Gastroesophageal sphincter (tissue), 4 donors: ENCODE results near the gene HSD3B2. TPM values are rescaled to one million over a fixed set of nuclear protein-coding genes. Genes with fewer than 3 reads are reported as not detected.

Experiments
- ATAC-seq: fragments of 150-250 bp; one replicate; pipeline ENCODE4 v1.9.1; 2016; ENCODE audit warnings: mild to moderate bottlenecking, moderate library complexity
- H3K27ac ChIP-seq, 4 donors: fragments of 200-600 bp; sonication (generic) in 3 of 4; 1 replicate in 3 of 4; 2 replicates in 1 of 4; pipeline ENCODE4 v1.5.1; 2016 to 2019
- H3K27me3 ChIP-seq: fragments of 200-600 bp; sonication (generic); one replicate; pipeline ENCODE4 v1.5.1; 2019
- H3K36me3 ChIP-seq, 2 donors: fragments of 200-600 bp; sonication (generic); one replicate each; pipeline ENCODE4 v1.5.1; 2019; ENCODE audit warnings: control low read depth in 1 of 2
- H3K4me1 ChIP-seq, 3 donors: fragments of 200-600 bp; sonication (generic); 1 replicate in 2 of 3; 2 replicates in 1 of 3; pipeline ENCODE4 v1.5.1; 2016 to 2019; ENCODE audit warnings: control low read depth in 2 of 3
- H3K4me3 ChIP-seq, 2 donors: fragments of 200-600 bp; sonication (generic); one replicate each; pipeline ENCODE4 v1.5.1; 2019; ENCODE audit warnings: mild to moderate bottlenecking in 1 of 2, moderate library complexity in 1 of 2
- H3K9me3 ChIP-seq, 3 donors: fragments of 200-600 bp; sonication (generic); one replicate each; pipeline ENCODE4 v1.5.1; 2017 to 2019; ENCODE audit warnings: control low read depth in 2 of 3
- EP300 ChIP-seq: sonication (generic); formaldehyde crosslinking; IDR thresholded peaks from one replicate; pipeline ENCODE4 v1.6.1; 2017; ENCODE audit warnings: antibody characterized with exemption, mild to moderate bottlenecking
- POLR2A ChIP-seq, 2 donors: fragments of 450-650 bp; IDR thresholded peaks; one replicate each; pipeline ENCODE4 v1.6.1; 2017; ENCODE audit warnings: antibody characterized with exemption in 2 of 2, mild to moderate bottlenecking in 2 of 2, moderate library complexity in 1 of 2
- POLR2AphosphoS5 ChIP-seq: sonication (generic); formaldehyde crosslinking; IDR thresholded peaks from one replicate; pipeline ENCODE4 v1.6.1; 2017; ENCODE audit warnings: antibody characterized with exemption
- WGBS, 2 donors: methylation state at CpG; one replicate each; pipeline ENCODE4 v1.1.5; 2018; ENCODE audit warnings: low coverage in 1 of 2; 5-methylcytosine and 5-hydroxymethylcytosine counted together
- total RNA-seq, 4 donors: library from RNA; depleted of rRNA; stranded (reverse); fragments of >200 nt; gene quantifications; one replicate each; pipeline ENCODE4 v1.1.0, GENCODE V29; 2016
- TF ChIP-seq, protein P1 (sequence below), 4 experiments: fragments of 200-600 bp in 2 of 4; fragments of 450-650 bp in 2 of 4; sonication (generic) in 1 of 4; IDR thresholded peaks; one replicate each; pipeline ENCODE4 v1.5.1; 2017 to 2019; ENCODE audit warnings: antibody characterized with exemption in 4 of 4, mild to moderate bottlenecking in 2 of 4, moderate library complexity in 2 of 4

HSD3B2 gene
- total RNA-seq, 4 donors from 2014 or later: not detected

DNA sequence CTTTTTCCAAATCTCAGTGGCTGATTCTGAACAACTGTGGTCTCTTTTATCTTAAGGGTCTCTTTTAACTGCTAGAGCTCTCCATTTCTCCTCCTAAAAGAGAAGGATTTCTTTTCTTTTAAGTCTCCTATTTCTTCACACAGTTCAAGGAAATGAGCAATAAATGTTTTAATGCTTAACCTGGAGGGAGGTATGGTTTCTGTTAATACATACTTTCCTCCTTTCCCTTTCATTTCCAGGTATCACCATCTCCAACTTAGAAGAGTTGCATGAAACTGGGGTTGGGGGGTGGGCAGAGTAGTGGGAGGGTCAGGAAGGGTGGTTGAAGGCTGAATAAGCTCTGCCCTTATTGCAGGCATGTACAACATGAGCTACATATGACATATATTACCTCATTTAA lies 31.4 kb downstream of the HSD3B2 start:
- H3K9me3 ChIP-seq: no peaks in the 10 kb centered on the region
- TF ChIP-seq POLR2AphosphoS5 (no peak), POLR2A (IDR thresholded peaks at IDR 0.05) (no peak)
- TF ChIP-seq, protein P1, sequence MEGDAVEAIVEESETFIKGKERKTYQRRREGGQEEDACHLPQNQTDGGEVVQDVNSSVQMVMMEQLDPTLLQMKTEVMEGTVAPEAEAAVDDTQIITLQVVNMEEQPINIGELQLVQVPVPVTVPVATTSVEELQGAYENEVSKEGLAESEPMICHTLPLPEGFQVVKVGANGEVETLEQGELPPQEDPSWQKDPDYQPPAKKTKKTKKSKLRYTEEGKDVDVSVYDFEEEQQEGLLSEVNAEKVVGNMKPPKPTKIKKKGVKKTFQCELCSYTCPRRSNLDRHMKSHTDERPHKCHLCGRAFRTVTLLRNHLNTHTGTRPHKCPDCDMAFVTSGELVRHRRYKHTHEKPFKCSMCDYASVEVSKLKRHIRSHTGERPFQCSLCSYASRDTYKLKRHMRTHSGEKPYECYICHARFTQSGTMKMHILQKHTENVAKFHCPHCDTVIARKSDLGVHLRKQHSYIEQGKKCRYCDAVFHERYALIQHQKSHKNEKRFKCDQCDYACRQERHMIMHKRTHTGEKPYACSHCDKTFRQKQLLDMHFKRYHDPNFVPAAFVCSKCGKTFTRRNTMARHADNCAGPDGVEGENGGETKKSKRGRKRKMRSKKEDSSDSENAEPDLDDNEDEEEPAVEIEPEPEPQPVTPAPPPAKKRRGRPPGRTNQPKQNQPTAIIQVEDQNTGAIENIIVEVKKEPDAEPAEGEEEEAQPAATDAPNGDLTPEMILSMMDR (IDR thresholded peaks at IDR 0.05): no peak

DNA sequence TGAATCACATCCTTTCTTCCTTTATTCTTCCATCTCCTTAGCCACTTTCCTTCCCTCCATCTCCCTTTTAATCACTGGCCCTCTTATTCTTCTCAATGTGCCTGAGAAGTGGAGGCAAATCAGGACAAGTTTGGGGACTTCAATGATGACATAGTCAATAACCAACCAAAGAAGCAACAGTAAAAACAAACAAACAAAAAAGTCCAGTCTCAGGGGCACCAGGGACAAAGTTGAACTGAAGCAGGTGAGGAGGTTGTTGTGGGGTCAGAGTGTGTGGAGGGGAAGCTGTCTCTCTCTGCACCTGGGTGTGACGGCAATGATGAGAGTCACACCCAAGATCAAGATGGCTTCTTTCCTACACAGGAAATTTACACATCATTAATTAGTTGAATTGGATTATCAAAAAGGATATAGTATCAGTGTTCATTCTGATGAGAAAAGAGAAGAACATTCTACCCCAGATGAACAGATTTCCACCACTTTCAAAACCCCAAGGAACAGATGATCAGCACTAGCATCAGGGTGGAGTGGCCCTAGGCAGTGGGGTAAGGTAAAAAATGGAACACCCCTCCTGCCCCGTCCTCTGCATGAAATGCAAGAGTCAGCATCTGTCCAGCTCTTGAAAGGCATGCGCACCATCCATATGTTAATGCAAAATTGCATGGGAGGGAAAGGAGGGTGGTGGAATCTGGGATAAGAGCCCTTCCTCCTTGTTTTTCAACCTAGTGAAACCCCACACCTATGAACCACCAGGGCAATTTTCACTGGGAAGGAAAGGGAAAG lies 32.6 kb downstream of the HSD3B2 start:
- 88% methylated on average over 1 of the region's 3 CpGs; no CpG with 5 or more reads in 1 of the 2 donors for WGBS, 2 donors
- ATAC-seq: no peak

More for the DNA sequence above, 31.4 kb downstream of the HSD3B2 start:
- H3K27ac ChIP-seq: no peak overlapping the region
- H3K4me3 ChIP-seq: no peak overlapping the region
- no peaks in the 10 kb centered on the region for H3K4me1 ChIP-seq
- H3K36me3 ChIP-seq: no peaks in the 10 kb centered on the region
- no peak for ATAC-seq
- no peaks in the 10 kb centered on the region for H3K27me3 ChIP-seq

DNA sequence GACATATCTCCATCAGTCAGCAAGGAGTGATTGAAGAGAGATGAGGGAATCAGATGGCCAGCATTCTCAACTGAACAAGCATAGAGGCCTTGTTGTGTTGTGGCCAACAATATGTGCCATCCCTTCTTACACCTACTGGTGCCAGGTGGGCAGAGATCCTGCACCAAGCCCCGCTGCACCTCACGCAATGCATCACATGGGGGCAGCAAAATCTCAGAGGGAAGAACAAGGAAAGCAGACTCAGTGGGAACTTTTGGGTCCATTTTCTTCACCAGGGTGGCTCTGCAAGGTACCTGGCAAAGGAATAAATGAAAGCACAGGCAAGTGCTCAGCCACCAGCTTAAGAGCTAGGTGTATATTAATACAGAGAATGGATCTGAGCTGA lies 33.2 kb downstream of the HSD3B2 start:
- no peaks in the 10 kb centered on the region for H3K36me3 ChIP-seq
- no peaks in the 10 kb centered on the region for H3K4me1 ChIP-seq
- 81% methylated on average over 2 of the region's 2 CpGs; no CpG with 5 or more reads in 1 of the 2 donors for WGBS, 2 donors
- no peak overlapping the region for H3K27ac ChIP-seq
- no peak overlapping the region for H3K4me3 ChIP-seq
- no peaks in the 10 kb centered on the region for H3K27me3 ChIP-seq
- no peak for ATAC-seq
- H3K9me3 ChIP-seq: no peaks in the 10 kb centered on the region
- TF ChIP-seq EP300: no peak
- TF ChIP-seq, protein P1 (IDR thresholded peaks at IDR 0.05): no peak
- TF ChIP-seq POLR2AphosphoS5: no peak
- no peak for TF ChIP-seq POLR2A (IDR thresholded peaks at IDR 0.05)

More for the DNA sequence above, 32.6 kb downstream of the HSD3B2 start:
- Histone ChIP-seq H3K9me3 (no peaks in the 10 kb centered on the region), H3K4me3 (no peak overlapping the region), H3K36me3 (no peaks in the 10 kb centered on the region), H3K27ac (no peak overlapping the region), H3K4me1 (no peaks in the 10 kb centered on the region), H3K27me3 (no peaks in the 10 kb centered on the region)
- TF ChIP-seq, protein P1 (IDR thresholded peaks at IDR 0.05): no peak
- TF ChIP-seq POLR2A (IDR thresholded peaks at IDR 0.05) (no peak), POLR2AphosphoS5 (no peak), EP300 (no peak)

DNA sequence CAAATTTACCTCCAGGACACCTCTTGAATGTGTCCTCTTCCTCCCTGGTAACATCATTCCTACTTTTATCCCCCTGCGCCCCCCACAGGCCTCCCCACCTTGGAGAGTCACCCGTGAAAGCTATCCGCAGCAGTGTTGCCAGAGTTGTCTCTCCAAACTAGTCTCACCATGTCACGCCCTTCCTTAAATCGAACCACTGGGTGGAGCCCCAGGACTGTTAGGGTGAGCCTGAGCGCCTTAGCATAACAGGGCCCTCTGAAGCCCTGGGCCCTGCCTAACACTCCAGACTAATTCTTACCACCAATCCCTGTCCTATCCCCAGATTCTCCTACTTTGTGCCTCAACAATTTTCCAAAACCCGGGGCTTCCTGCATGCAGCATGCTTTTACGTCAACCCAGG lies 35.0 kb downstream of the HSD3B2 start:
- WGBS, 2 donors: 75 to 82% methylated on average over 3 to 7 of the region's 8 CpGs

More for the DNA sequence above, 35.0 kb downstream of the HSD3B2 start:
- Histone ChIP-seq H3K27ac (no peak overlapping the region), H3K27me3 (no peaks in the 10 kb centered on the region), H3K4me1 (no peaks in the 10 kb centered on the region), H3K4me3 (no peak overlapping the region), H3K36me3 (no peaks in the 10 kb centered on the region), H3K9me3 (no peaks in the 10 kb centered on the region)
- ATAC-seq: no peak
- TF ChIP-seq EP300: no peak
- TF ChIP-seq, protein P1 (IDR thresholded peaks at IDR 0.05): no peak
- no peak for TF ChIP-seq POLR2A (IDR thresholded peaks at IDR 0.05)
- TF ChIP-seq POLR2AphosphoS5: no peak
